Ishikawa (cell line): Measurements from ENCODE around the gene BBS9.

ENCODE experiments used
- CEBPB ChIP-seq: IDR thresholded peaks from 2 replicates; pipeline ENCODE4 v1.6.1; 2012
- CREB1 ChIP-seq: IDR thresholded peaks from 2 replicates; pipeline ENCODE4 v1.6.1; 2012; ENCODE audit warnings: low read depth
- EGR1 ChIP-seq: IDR thresholded peaks from 2 replicates; pipeline ENCODE4 v1.6.1; 2012
- EP300 ChIP-seq: IDR thresholded peaks from 2 replicates; pipeline ENCODE4 v1.6.1; 2012; ENCODE audit warnings: borderline replicate concordance
- FOXM1 ChIP-seq: IDR thresholded peaks from 2 replicates; pipeline ENCODE4 v1.6.1; 2012; ENCODE audit warnings: low read depth, borderline replicate concordance
- MAX ChIP-seq: IDR thresholded peaks from 2 replicates; pipeline ENCODE4 v1.6.1; 2012
- NFIC ChIP-seq: IDR thresholded peaks from 2 replicates; pipeline ENCODE4 v1.6.1; 2012
- RAD21 ChIP-seq: IDR thresholded peaks from 2 replicates; pipeline ENCODE4 v1.6.1; 2012; ENCODE audit warnings: low read depth
- REST ChIP-seq: IDR thresholded peaks from 2 replicates; pipeline ENCODE4 v1.6.1; 2012; ENCODE audit warnings: low read depth, mild to moderate bottlenecking
- TAF1 ChIP-seq: IDR thresholded peaks from 2 replicates; pipeline ENCODE4 v1.6.1; 2012; ENCODE audit warnings: low read depth, mild to moderate bottlenecking
- TCF12 ChIP-seq: IDR thresholded peaks from 2 replicates; pipeline ENCODE4 v1.6.1; 2012; ENCODE audit warnings: low read depth
- TEAD4 ChIP-seq: IDR thresholded peaks from 2 replicates; pipeline ENCODE4 v1.6.1; 2012
- USF1 ChIP-seq: IDR thresholded peaks from 2 replicates; pipeline ENCODE4 v1.6.1; 2012
- YY1 ChIP-seq: IDR thresholded peaks from 2 replicates; pipeline ENCODE4 v1.6.1; 2012; ENCODE audit warnings: low read depth
- ZBTB7A ChIP-seq: IDR thresholded peaks from 2 replicates; pipeline ENCODE4 v1.6.1; 2012; ENCODE audit warnings: low read depth

Gene BBS9

DNA sequence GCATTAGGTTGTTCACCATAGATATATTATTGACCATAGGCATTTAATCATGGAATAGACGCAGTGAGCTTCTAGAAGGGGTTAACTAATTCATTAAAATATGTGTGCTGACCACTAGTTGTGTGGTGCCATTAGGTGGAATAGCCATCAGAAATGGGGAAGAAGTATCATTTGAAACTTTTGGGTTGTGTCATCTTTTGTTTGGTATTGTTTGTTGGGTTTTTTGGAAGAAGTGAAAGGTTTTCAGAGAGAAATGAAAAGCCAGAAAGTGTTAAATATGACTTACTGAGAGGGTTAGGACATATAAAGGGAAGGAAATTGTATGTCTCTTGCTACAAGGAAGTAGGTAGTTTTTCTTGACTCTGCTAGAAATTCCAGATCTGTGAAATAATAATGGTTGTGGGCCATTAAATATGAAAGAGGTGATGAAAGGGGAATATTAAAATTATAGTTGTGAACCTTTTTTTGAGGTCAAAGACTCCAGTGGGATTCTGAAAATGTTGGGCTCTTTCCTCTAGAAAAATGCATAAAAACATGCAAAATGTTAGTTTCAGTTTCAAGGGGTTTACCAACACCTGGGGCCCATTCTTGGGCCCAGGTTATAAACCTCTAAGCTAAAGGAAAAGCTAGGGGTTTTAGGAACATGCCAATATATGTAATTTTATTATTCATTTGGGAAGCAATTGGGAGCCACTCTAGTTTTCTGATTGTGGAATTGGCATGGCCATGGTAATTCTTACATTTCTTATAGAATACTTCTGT, 348.5 kb downstream of the BBS9 start:
- TF ChIP-seq EGR1 (no peak), TCF12 (no peak), ZBTB7A (no peak), NFIC (no peak), TEAD4 (no peak), MAX (no peak), YY1 (no peak)

GRCh38 chr7:33485747-33486493, 356.6 kb downstream of the BBS9 start:
- no peak for TF ChIP-seq EP300
- TF ChIP-seq FOXM1, result no peak
- no peak for TF ChIP-seq RAD21
- no peak for TF ChIP-seq TEAD4
- no peak for TF ChIP-seq REST

GRCh38 chr7:33486633-33487032, 357.3 kb downstream of the BBS9 start:
- no peak for TF ChIP-seq TAF1

DNA sequence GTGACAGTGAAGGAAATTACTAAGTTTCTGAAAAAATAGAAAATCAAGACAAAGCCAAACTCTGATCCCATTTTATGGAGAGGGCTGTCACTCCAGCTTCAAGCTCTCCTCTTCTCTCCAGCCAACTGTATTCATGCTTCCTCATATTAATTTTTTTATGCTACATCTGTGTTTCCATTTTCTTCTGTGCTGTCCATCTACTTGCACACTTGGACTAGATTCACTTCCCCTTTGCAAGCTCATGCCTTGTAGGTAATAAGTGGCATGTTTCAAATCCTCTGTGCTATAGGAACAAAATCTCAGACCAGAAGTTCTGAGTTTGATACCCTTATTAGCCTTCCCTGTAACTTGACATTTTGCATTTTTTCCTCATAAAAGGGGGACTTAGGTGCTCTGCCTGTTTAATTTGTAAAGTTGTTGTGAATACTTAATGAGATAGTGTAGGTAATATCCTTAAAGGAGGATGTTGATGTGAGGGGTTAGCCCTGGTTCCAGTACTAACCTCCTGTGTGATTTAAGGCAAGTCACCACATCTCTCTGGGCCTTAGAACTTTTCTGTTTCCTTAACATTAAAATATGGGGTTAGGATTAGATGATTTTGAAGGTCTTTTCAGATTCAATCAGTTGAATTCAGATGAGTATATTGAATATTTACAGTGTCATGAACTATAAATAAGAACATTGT, 358.8 kb downstream of the BBS9 start:
- no peak for TF ChIP-seq RAD21

DNA sequence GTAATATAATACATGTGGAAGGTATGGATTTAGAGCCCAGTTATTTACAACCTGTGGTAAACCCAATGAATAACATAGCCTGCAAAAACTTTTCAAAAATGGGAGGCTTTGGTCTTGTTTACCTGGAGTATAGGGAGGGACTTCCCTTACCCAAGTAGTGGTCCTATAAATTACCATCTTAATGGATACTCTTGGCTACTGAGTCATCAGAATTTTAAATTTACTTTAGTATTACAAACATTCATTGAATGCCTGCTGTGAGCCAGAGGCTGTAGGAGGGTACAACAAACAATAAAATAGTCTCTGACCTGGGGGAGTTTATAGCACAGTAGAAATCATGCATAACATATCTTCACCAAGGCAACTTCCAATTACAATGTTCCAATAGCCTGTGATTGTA, 365.1 kb downstream of the BBS9 start:
- TF ChIP-seq CEBPB (no peak), MAX (no peak), CREB1 (no peak), EGR1 (no peak), NFIC (no peak), EP300 (no peak), YY1 (no peak), TAF1 (no peak), ZBTB7A (no peak), USF1 (no peak), RAD21 (no peak), TCF12 (no peak), TEAD4 (no peak), REST (no peak), FOXM1 (no peak)

DNA sequence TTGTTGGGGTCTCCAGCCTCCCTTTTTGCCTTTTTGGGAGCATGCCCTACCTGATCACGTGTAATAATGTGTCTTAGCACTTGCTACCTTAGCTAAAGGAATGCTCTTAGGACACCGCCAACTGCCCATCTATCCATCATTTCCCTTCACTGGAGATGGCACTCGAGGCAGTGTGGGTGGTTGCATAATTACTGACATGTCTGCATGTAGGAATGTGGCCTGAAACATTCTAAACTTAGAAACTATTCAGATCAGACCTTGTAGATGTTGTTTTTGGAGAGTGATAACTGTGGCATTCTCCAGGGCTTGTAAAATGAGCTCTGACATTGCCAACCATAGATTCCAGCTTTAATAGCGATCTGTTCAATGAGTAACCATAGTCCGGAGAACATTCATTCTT, 365.8 kb downstream of the BBS9 start:
- no peak for TF ChIP-seq RAD21
- no peak for TF ChIP-seq USF1
- TF ChIP-seq CEBPB, result no peak
- no peak for TF ChIP-seq MAX
- no peak for TF ChIP-seq FOXM1
- TF ChIP-seq EGR1, result no peak

- TF ChIP-seq MAX, result no peak
- TF ChIP-seq TAF1, result no peak
- TF ChIP-seq YY1, result no peak
- no peak for TF ChIP-seq NFIC
- TF ChIP-seq ZBTB7A, result no peak
- no peak for TF ChIP-seq FOXM1
- TF ChIP-seq RAD21, result no peak
- no peak for TF ChIP-seq CEBPB
- no peak for TF ChIP-seq CREB1
- no peak for TF ChIP-seq EGR1
- TF ChIP-seq TEAD4, result no peak
- no peak for TF ChIP-seq EP300
- TF ChIP-seq TCF12, result no peak
- no peak for TF ChIP-seq REST
Observed at GRCh38 chr7:33497051-33497450, 367.7 kb downstream of the BBS9 start.
